Mesenchymal stem cell (in vitro differentiated cells and primary cell): ENCODE results near the gene PLAC1.

ENCODE experiments used
- DNase-seq: peaks from one replicate; pipeline ENCODE4 v3.0.0-alpha.2; 2013
- H2AFZ ChIP-seq: one replicate; pipeline ENCODE4 v1.6.1; 2013; ENCODE audit warnings: low read depth, mild to moderate bottlenecking, control low read depth, inconsistent platforms, low read length, moderate library complexity
- H2AK5ac ChIP-seq: 2 replicates; pipeline ENCODE4 v1.6.1; 2013; ENCODE audit warnings: low read length, moderate library complexity, mild to moderate bottlenecking, inconsistent platforms; ENCODE audit not compliant: severe bottlenecking
- H2BK120ac ChIP-seq: one replicate; pipeline ENCODE4 v1.6.1; 2013; ENCODE audit warnings: low read depth, mild to moderate bottlenecking, inconsistent platforms, low read length, moderate library complexity
- H2BK12ac ChIP-seq, 2 experiments: one replicate each; pipeline ENCODE4 v1.6.1; 2013; ENCODE audit warnings: inconsistent platforms in 2 of 2, low read length in 2 of 2, mild to moderate bottlenecking in 2 of 2, moderate library complexity in 2 of 2, control low read depth in 1 of 2
- H2BK15ac ChIP-seq: one replicate; pipeline ENCODE4 v1.6.1; 2013; ENCODE audit warnings: mild to moderate bottlenecking, low read depth, inconsistent platforms; ENCODE audit not compliant: poor library complexity, severe bottlenecking
- H2BK5ac ChIP-seq: 2 replicates; pipeline ENCODE4 v1.6.1; 2013; ENCODE audit warnings: low read depth, mild to moderate bottlenecking, low read length, control low read depth, inconsistent platforms; ENCODE audit not compliant: poor library complexity, severe bottlenecking
- H3K14ac ChIP-seq, 2 experiments: one replicate each; pipeline ENCODE4 v1.6.1; 2013; ENCODE audit warnings: inconsistent platforms in 2 of 2, low read length in 2 of 2, control low read depth in 1 of 2, mild to moderate bottlenecking in 1 of 2, moderate library complexity in 1 of 2
- H3K18ac ChIP-seq, 2 experiments: one replicate each; pipeline ENCODE4 v1.6.1; 2013; ENCODE audit warnings: inconsistent platforms in 2 of 2, low read length in 2 of 2, control low read depth in 1 of 2, low read depth in 1 of 2, mild to moderate bottlenecking in 1 of 2
- H3K23ac ChIP-seq, 2 experiments: one replicate each; pipeline ENCODE4 v1.6.1; 2013; ENCODE audit warnings: inconsistent platforms in 2 of 2, low read length in 2 of 2, mild to moderate bottlenecking in 2 of 2, moderate library complexity in 2 of 2, control low read depth in 1 of 2
- H3K27ac ChIP-seq: 2 replicates; pipeline ENCODE4 v1.5.1; 2013; ENCODE audit warnings: mild to moderate bottlenecking, moderate library complexity, low read length, control low read depth, inconsistent platforms; ENCODE audit not compliant: poor library complexity, severe bottlenecking
- H3K27me3 ChIP-seq, 2 experiments: 2 replicates each; pipeline versions ENCODE4 v1.6.1 to v1.7.0; 2013; ENCODE audit warnings: low read length in 2 of 2, mild to moderate bottlenecking in 2 of 2, moderate library complexity in 2 of 2, control low read depth in 1 of 2, inconsistent platforms in 1 of 2; ENCODE audit not compliant: control insufficient read depth in 1 of 2, insufficient read depth in 1 of 2
- H3K36me3 ChIP-seq, 2 experiments: 2 replicates each; pipeline versions ENCODE4 v1.6.1 to v1.7.0; 2013; ENCODE audit warnings: low read length in 2 of 2, control low read depth in 1 of 2, inconsistent platforms in 1 of 2, low read depth in 1 of 2, mild to moderate bottlenecking in 1 of 2; ENCODE audit not compliant: insufficient read depth in 2 of 2, control insufficient read depth in 1 of 2
- H3K4ac ChIP-seq, 2 experiments: one replicate each; pipeline ENCODE4 v1.6.1; 2013; ENCODE audit warnings: inconsistent platforms in 2 of 2, low read length in 2 of 2, mild to moderate bottlenecking in 2 of 2, moderate library complexity in 2 of 2, control low read depth in 1 of 2, low read depth in 1 of 2
- H3K4me1 ChIP-seq: 2 replicates; pipeline ENCODE4 v1.6.1; 2013; ENCODE audit warnings: low read depth, low read length, control low read depth; ENCODE audit not compliant: control insufficient read depth, insufficient read depth
- H3K4me2 ChIP-seq: 2 replicates; pipeline ENCODE4 v1.6.1; 2013; ENCODE audit warnings: low read length, mild to moderate bottlenecking, inconsistent platforms; ENCODE audit not compliant: poor library complexity, severe bottlenecking
- H3K4me3 ChIP-seq, 2 experiments: 2 replicates each; pipeline versions ENCODE4 v1.5.1 to v1.7.0; 2013; ENCODE audit warnings: low read length in 2 of 2, mild to moderate bottlenecking in 2 of 2, control low read depth in 1 of 2, low read depth in 1 of 2; ENCODE audit not compliant: insufficient read depth in 1 of 2
- H3K79me1 ChIP-seq: replicated peaks from 2 replicates; pipeline ENCODE4 v1.6.1; 2013; ENCODE audit warnings: mild to moderate bottlenecking, control low read depth, low read length, inconsistent platforms; ENCODE audit not compliant: poor library complexity, severe bottlenecking
- H3K9ac ChIP-seq: 2 replicates; pipeline ENCODE4 v1.7.0; 2013; ENCODE audit warnings: mild to moderate bottlenecking, low read length, moderate library complexity
- H3K9me3 ChIP-seq: 2 replicates; pipeline ENCODE4 v1.7.0; 2013; ENCODE audit warnings: mild to moderate bottlenecking, low read length; ENCODE audit not compliant: control insufficient read depth
- H4K8ac ChIP-seq: one replicate; pipeline ENCODE4 v1.6.1; 2013; ENCODE audit warnings: inconsistent platforms, mild to moderate bottlenecking, low read length, moderate library complexity
- H4K91ac ChIP-seq: one replicate; pipeline ENCODE4 v1.6.1; 2013; ENCODE audit warnings: mild to moderate bottlenecking, low read length, inconsistent platforms
- WGBS: methylation state at CpG from one replicate; pipeline ENCODE4 v1.1.7; 2013; ENCODE audit warnings: mixed read lengths; 5-methylcytosine and 5-hydroxymethylcytosine counted together

Gene PLAC1

GRCh38 chrX:134552351-134552750 is 105.9 kb downstream of the PLAC1 start:
- no peak for DNase-seq
- no peak overlapping the region for H2BK120ac ChIP-seq

DNA sequence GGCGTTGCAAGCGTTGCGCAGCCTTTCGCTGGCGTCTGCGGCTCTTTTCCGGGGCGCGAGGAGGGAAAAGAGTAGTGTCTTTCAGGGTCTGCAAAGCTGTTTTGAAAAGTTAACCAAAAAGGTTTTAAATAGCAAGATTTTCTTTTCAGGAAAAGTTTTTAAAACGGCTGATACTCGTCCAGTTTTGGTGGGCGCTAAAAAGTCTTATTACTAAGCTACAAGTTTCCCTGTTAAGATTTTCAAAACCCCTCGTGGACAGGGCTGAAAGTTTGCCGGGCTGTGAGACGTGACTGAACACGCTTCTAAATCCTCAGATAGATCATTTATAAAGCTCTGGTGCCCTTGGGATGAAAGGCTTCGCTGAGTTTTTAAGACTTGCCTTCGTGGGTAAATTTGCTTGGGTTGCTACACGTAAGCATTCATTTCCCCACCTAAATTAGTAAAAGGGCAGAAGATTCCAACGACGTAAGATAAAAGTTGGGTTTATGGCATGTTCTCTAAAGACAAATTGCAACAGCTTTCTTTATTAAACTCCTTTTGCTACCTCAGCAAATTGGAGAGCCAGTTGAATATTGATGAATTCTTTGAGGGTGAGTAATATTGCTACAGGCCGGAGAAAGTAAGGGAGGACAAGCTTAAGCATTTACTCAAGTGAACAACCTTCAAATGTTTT is 106.8 kb downstream of the PLAC1 start:
- H3K23ac ChIP-seq = no peak overlapping the region
- peaks cover 0 to 1% of the 10 kb centered on the region in 2 experiments for H3K36me3 ChIP-seq
- peak overlapping the region in 1 of 2 experiments; percentile 12 for H3K18ac ChIP-seq
- no peak overlapping the region for H4K91ac ChIP-seq
- H2BK120ac ChIP-seq = no peak overlapping the region
- H2BK12ac ChIP-seq = peak overlapping the region in 1 of 2 experiments; percentile 89
- H3K4me1 ChIP-seq = peaks cover 4% of the 10 kb centered on the region
- H2AK5ac ChIP-seq = no peak overlapping the region
- H3K9me3 ChIP-seq = no peaks in the 10 kb centered on the region
- H3K4me3 ChIP-seq = peak overlapping the region; percentile 53 to 72
- no peak overlapping the region for H3K4ac ChIP-seq
- peak overlapping the region; percentile 76 for H2BK5ac ChIP-seq
- peak overlapping the region; percentile 77 for H3K4me2 ChIP-seq
- H2BK15ac ChIP-seq = no peak overlapping the region
- H3K14ac ChIP-seq = no peak overlapping the region
- WGBS = 10% methylated on average over 13 of the region's 22 CpGs
- DNase-seq = peak; percentile 66
- peaks cover under 1% of the 10 kb centered on the region for H3K79me1 ChIP-seq
- H4K8ac ChIP-seq = no peak overlapping the region
- no peak overlapping the region for H2AFZ ChIP-seq
- H3K27ac ChIP-seq = peak overlapping the region; percentile 91
- H3K9ac ChIP-seq = peak overlapping the region; percentile 83
- H3K27me3 ChIP-seq = peaks cover 0 to 8% of the 10 kb centered on the region in 2 experiments

More at GRCh38 chrX:134552351-134552750, 105.9 kb downstream of the PLAC1 start:
- no peak overlapping the region for H2AK5ac ChIP-seq
- no peak overlapping the region for H3K4me3 ChIP-seq
- H2BK12ac ChIP-seq = no peak overlapping the region
- peak overlapping the region; percentile 91 for H3K27ac ChIP-seq
- no peaks in the 10 kb centered on the region for H3K79me1 ChIP-seq
- H3K4me2 ChIP-seq = no peak overlapping the region
- H4K91ac ChIP-seq = no peak overlapping the region
- no peak overlapping the region for H2AFZ ChIP-seq
- H3K23ac ChIP-seq = no peak overlapping the region
- no peak overlapping the region for H3K14ac ChIP-seq
- H3K4me1 ChIP-seq = peaks cover 3% of the 10 kb centered on the region
- H3K18ac ChIP-seq = no peak overlapping the region
- H3K27me3 ChIP-seq = peaks cover 0 to 7% of the 10 kb centered on the region in 2 experiments
- H3K9me3 ChIP-seq = no peaks in the 10 kb centered on the region
- no peak overlapping the region for H3K4ac ChIP-seq
- no peak overlapping the region for H2BK15ac ChIP-seq
- no peak overlapping the region for H4K8ac ChIP-seq
- H3K36me3 ChIP-seq = no peaks in the 10 kb centered on the region
- H2BK5ac ChIP-seq = no peak overlapping the region
- WGBS = 91% methylated on average over 2 of the region's 5 CpGs
- H3K9ac ChIP-seq = peak overlapping the region; percentile 83

GRCh38 chrX:134548257-134549201 is 109.7 kb downstream of the PLAC1 start:
- Histone ChIP-seq H3K4me2 (peak overlapping the region; percentile 66), H3K9ac (peak overlapping the region; percentile 91), H3K9me3 (no peaks in the 10 kb centered on the region), H3K14ac (no peak overlapping the region), H4K8ac (no peak overlapping the region), H3K4me3 (peak overlapping the region; percentile 75 to 79), H3K27ac (peak overlapping the region; percentile 90), H2BK5ac (no peak overlapping the region), H4K91ac (no peak overlapping the region), H3K23ac (no peak overlapping the region), H3K79me1 (peaks cover 7% of the 10 kb centered on the region), H2BK12ac (no peak overlapping the region), H2AK5ac (no peak overlapping the region), H3K18ac (peak overlapping the region in 1 of 2 experiments; percentile 94), H3K4me1 (peaks cover 11% of the 10 kb centered on the region), H3K27me3 (peaks cover 0 to 10% of the 10 kb centered on the region in 2 experiments), H3K4ac (no peak overlapping the region), H2AFZ (no peak overlapping the region), H2BK120ac (no peak overlapping the region), H2BK15ac (no peak overlapping the region), H3K36me3 (peaks cover 6 to 21% of the 10 kb centered on the region in 2 experiments)
- under 1% methylated on average over 31 of the region's 33 CpGs for WGBS
- peak; percentile 31 for DNase-seq
